Measurements from ENCODE around the gene CTNND2.

CTNND2 gene

DNA sequence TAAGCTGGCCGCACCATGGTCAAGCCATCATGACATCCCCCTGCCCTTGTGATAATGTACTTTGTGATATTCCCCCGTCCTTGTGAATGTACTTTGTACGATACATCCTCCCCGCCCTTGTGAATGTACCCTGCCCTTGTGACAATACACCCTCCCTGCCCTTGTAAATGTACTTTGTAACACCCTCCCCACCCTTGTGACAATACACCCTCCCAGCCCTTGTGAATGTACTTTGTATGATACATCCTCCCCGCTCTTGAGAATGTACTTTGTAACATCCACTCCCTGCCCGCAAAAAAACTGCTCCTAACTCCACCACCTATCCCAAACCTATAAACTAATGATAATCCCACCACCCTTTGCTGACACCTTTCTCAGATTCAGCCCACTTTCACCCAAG lies 313.8 kb downstream of the CTNND2 start:
- no peak for DNase-seq

DNA sequence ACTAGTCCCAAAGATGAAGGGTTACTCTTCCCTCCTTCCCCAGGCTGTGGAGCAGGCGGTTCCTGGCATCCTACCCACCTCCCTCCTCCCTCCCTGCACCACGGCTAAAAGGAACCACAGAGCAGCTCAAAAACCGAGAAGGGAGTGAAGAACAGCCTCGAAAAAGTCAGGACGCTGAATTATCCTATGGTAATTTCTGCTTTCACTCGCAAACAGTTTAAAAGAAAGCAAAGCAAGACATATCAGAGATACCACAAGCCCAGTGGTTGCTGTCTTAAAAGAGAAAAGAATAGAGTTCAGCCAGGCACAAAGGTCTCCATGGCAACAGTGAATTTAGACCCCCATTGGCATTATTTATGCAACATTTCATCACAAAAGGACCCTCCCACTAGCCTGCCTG lies 315.4 kb downstream of the CTNND2 start:
- DNase-seq = peak; percentile 63

DNA sequence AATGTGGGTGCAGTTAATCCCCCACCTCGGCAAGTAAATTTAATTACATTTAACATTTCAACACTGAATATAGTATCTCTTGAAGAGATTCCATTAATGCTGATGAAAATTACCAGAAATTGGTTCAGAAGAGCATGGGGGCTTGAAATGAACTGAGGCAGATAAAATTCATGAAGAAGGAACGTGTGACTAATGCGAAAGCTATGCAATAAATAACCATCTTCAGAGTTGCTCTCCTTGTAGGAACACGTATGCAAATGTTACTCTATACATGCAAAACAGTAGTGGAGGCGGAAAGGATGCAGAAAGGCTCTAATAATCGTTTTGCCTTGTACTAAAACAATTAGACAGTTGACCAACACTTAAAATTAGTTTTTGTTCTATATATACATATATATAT lies 320.2 kb downstream of the CTNND2 start:
- no peak for DNase-seq

DNA sequence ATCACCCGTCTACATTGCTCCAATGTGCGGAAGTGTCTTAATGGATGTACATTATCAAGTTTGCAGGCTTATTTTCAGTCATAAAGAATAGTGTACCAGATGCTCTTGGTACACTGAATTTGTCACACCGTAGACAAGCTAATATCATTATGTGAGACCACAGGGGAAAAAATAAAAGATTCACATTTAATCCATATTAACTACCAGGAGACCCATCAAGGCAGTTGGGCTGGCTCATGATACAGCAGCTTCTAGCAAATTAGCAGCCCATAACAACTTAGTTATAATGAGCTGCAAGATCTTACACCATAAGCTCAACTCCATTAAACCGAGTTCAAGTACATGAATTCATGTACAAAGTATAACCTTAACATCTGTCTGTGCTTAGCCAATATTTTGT lies 324.9 kb downstream of the CTNND2 start:
- no peak for DNase-seq

DNA sequence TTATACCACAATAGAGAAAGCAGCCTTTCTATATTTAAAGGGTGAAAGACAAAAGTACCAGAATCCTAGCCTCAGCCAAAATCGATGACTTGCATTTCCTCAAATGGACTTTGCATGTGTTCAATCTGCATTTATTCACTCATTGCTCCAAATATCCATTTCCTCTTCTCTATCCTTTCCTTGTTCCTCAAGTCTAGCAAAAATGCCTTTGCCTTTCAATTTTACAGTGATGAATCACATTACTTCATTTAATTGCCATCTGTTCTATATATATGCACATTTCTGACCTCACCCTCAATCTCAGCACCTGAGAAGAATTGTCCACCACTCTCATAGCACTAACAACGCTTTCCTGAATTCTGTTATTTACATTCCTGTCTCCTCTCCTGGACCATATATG lies 329.5 kb downstream of the CTNND2 start:
- DNase-seq = no peak

DNA sequence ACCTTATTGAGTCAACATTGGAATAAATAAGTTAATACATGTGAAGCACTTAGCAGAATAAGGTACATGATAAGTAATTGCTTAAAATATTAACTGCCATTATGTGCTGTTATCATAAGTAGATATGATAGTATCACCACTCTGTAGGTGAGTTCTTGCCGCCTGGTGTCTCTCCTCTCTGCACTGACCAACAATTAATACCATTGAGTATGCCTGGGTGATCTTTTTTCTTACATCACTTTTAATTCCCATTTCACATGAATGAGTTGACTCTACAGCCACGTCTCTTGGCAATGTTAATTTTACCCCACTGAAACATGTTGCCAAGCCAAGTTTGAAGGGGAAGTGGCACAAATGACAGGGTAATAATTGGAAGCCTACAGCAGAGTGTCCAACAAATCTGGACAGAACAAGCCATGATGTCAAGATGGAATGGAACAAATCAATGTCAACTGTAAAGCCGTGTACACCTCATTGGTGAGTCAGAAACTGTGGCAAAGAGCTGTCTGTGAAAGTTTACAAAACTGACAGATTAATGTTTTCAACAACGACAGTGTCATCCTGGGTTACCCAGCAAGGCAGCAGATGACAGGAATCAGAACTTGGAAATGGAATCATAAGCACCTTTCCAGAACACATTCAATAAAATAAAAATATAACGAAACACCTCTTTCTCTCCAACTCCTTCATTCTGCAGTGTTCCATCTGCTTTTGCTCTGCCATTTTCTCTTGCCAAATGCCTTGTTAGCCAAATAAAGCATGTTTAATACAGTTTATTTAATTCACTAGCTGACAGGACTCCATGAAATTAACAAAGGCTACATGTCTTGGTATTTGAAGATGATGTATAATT lies 330.9 kb downstream of the CTNND2 start:
- no peak for DNase-seq

DNA sequence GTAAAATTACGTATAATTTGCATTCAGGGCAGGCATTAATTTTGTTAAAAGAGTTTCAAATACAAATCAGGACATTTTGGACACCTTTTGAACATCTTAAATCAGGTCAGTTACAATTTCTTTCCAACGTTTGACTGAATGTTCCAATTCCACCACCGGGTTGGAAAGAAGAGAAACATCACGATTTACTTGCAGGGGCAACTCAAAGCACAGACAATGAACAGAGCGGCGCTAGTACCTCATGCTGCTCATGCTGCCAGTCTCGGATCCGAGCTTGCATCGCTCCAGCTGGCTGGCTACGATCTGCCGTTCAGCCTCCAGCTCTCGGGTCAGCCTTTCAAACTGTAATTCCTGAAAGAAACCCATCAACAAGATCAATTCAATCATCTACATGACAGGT lies 339.5 kb downstream of the CTNND2 start:
- no peak for DNase-seq

DNA sequence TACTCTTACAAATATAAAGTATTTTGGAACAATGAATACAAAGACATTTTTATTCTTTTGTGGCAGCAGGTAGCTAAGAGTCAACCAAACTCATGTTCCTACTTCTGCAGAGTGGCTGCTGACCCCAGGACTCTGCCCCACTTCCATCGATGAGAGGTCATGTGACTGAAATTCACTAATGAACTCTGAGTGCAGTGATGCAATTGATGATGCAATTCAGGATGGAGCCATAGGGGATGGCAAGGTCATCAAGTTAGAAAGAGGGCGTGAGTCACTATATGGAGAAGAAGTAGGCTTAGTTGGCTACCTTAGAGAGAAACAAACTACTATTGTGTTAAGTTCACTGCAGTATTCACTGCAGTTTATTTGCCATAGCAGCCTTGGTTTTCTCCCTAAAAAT lies 340.4 kb downstream of the CTNND2 start:
- DNase-seq = no peak

DNA sequence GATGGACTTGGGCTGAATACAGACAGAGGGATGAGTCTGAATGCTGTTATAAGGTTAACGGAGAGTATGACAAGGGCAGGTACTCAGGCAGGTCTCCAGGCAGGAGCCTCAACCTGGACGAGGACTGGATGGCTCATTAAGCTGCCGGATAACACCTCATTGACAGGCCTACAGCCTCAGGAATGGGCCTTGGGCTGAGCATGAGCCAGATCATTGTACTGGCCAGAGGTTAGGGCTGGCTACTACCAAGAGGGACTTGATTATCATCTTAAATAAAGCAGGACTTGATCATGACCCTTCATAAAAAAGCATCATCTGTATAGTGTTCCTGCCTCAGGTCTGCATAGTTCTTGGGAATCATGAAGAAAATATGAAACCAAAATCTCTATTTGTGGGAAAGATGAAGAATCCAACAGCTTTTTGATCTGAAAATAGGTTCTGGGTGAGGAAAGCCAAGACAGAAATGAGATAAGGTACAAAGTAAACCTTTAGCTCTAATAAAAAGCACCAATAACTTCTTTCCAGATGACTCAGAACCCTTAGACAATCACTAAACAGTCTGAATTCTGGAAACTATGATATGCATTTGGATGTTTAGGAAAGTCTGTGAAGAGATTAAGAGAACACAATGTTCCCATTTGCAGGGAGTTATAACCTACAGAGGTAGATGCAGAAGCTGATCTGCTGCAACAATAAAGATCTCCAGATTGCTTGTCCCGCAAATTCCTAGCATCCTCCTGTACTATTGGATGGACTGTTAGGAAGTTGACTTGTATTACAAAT lies 343.1 kb downstream of the CTNND2 start:
- DNase-seq = no peak

DNA sequence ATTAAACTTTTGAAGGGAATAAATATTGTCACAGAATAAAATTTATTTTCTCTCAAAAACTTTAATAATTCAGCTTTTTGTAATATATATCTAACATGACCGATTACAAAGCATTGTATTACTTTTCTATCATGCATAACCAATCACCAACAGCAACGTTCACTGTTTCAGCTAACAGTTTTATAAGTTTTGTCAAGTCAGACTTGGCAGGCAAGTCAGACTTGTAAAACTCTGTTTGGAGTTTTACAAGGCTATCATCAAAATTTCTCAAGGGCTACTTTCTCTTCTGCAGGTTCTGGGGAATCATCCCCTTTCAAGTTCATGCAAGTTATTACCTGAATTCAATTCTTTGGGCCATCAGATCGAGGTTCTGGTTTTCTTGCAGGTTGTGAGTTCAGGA lies 347.2 kb downstream of the CTNND2 start:
- DNase-seq = no peak

DNA sequence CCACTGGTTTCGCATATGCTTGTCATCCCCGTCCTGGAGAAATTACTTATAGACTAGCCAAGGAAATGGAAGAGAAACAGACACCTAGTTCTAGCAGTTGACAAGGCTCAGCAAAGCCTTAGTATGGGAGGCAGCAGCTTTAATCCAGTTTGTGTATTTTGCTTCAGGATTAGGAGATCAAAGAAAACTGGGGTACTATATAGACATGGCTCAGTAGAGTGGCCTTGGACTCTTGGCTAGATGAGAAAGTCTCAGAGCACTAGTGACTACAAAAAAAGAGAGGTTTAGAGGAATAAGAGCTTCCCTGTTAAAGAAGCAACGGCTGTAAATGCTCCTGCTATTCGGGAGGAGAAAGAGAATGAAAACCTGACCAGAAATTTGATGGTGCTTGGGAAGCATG lies 349.1 kb downstream of the CTNND2 start:
- DNase-seq = no peak

DNA sequence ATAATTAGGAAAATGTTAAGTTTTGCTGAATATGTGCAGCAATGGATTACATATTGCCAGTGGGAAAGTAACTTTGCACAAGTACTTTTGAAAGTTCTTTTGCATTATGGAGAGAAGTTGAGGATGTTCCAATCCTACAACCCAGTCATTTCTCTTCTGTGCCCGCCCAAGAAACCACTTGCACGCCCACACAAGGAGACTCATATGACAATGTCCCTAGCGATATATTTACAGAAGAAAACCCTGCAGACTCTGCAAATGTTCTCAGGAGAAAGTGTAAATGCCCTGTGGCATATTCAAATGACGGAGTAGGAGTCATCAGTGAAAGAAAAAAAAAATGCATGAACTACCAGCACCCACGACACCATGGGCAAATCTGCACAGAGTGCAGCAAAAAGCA lies 356.5 kb downstream of the CTNND2 start:
- DNase-seq = no peak

DNA sequence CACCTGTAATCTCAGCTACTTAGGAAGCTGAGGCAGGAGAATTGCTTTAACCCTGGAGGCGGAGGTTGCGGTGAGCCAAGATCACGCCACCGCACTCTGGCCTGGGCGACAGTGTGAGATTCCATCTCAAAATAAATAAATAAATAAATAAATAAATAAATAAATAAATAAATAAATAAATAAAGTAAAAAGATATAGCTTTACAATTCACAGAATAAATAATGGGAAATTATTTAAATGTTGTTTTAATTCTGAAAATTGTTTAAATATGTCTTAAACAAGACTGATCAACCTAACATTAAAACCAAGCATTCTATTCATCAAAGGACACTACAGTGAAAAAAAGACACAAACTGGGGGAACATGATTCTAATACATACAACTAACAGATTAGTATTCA lies 357.1 kb downstream of the CTNND2 start:
- DNase-seq = no peak

DNA sequence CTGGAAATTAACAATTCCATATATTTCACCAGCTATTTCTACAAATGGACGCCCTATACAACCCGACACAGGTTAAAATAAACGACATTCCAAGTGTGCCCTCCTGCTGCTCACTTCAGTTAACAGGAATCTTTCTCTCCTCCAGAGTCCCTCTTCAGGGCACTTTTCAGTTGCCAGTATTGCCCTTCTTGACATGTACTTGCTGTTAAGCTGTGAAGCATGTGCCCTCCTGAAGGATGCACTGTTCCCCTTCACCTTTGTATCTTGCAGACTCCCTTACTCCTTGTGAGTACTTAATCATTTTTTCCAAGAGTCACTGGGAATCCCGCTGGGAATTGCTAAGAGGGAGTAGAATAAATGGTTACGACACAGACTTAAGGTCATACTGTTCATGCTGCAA lies 364.1 kb downstream of the CTNND2 start:
- no peak for DNase-seq

DNA sequence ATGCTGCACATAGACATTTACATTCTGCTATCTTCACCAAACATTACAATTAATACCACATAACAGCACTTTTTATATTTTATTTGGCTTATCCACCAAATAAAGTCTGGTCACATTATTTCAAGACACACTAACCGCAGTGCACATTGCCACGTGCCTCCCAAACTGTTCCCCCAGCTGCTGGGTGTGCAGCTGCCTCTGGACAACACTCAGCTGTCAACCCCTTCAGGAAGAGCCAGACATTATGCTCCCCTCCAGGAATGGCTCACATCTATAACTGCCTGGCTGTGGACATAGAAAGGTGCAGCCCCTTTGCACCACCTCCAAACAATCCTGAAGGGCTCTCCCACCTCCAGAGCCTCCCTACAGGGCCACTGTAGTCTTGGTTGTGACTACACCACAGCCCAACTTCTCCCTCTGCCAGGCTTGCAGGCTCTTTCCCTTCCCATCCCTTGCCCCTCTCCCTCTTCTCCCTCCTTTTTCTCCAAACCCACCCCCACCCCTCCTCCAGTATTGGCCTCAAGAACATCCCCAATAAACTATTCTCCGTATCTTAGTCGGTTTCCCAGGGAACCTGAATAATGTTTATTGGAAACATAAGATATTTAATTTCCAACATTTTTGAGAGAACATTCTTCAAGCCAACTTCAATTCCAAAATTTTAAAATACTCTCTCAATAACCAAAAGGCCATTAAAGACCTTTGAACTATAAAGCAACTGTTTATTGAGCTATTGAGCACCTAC lies 372.3 kb downstream of the CTNND2 start:
- no peak for DNase-seq

DNA sequence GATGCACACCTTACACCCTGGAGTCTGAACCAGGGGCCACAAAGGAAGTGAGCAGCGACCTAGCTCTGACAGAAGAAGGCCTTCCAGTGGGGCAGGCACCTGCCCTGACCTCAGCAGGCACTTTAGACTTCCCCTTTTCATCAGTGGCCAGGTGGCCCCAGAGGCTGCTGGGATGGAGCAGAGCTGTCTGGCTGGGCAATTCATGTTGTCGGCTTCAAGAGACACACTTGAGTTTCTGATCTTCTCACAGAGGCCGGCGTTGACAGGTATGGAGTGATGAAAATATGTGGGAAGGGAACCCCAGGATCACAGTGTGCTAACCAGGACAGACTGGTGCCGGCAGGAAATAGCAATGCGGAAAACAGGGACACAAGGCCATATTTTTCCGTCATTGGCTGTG lies 375.5 kb downstream of the CTNND2 start:
- no peak for DNase-seq

DNA sequence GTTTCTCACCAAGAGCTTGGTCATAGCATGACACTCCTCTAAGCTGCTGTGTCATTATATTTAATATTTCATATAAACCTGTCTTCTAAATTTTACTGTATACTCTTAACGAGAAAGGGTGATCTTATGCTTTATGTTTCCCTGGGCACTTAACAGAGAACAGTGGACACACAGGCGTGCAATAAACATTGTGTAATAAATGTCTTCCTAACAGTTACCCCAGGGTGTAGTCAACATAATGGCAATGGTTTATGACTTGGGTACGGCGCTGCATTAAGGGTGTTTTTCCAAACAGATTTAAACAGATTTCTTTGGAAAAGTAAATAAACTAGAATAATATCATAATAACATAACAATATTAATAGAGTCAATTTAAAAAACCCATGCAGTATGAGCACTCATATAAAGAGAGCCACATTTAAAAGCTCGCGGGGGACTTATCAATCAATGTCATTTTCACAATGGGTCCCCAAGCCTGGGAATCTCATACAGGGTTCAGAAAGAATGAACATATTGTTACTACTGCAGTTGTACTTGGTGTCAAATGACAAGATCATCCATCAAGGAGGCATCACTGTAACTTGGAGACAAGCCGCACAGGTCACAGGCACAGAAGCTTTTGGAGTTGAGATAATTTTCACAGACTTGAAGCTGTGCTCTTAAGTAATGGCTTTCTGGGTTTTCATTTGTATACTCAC lies 376.4 kb downstream of the CTNND2 start:
- DNase-seq = peak; percentile 92

DNA sequence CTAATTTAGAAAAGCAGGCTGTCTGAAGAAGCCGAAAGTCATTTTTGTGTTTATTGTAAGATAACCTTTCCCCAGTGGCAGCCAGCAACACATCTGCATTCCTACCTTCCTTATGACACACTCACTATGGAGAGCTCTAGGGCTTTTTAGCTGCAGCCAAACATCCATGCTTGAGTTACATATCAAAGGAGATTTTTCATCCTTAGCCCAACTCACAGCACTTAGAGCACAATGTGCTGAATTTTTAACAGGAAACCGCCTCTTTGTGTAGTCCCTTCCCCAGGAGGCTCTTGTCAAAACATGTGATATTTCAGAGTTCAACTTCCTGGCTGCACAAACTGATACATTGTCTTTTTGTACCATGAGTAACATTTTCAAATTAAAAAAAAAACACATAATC lies 379.2 kb downstream of the CTNND2 start:
- peak; percentile 13 for DNase-seq

DNA sequence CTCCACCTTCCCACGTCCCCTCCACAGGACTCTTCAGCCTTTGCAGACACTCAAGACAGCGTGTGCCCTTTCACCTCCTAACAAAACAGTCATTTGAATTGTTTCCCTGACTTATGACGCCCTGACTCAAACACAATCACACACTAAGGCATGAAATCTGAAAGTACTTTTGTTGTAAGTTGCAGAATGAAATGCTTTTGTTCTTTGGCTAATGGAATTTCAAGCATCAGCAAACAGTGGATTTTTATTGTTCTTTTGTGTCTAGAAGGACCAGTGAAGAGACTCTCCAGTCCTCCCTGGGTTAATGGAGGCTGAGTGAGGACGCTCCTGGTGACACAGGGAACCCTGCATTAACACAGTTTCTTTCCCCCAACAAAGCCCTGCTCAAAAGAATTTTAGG lies 380.1 kb downstream of the CTNND2 start:
- DNase-seq = no peak

DNA sequence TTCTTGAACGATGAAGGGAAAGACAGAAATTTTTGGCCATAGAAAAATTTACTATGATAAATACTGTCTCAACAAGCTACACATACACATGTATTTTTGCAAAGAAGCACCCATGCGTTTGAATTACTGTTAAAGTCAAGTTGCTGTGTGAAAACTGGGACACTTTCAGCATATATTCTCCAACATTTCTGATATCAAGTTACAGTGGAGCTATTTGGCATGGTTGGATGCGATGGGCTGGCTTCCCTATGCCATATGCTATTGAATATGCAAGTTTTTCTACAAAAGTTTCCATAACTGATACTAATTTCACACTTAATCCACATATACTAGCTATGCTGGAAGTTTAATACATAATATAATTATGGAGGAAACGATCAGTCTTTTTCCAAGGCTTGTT lies 381.4 kb downstream of the CTNND2 start:
- DNase-seq = no peak

DNA sequence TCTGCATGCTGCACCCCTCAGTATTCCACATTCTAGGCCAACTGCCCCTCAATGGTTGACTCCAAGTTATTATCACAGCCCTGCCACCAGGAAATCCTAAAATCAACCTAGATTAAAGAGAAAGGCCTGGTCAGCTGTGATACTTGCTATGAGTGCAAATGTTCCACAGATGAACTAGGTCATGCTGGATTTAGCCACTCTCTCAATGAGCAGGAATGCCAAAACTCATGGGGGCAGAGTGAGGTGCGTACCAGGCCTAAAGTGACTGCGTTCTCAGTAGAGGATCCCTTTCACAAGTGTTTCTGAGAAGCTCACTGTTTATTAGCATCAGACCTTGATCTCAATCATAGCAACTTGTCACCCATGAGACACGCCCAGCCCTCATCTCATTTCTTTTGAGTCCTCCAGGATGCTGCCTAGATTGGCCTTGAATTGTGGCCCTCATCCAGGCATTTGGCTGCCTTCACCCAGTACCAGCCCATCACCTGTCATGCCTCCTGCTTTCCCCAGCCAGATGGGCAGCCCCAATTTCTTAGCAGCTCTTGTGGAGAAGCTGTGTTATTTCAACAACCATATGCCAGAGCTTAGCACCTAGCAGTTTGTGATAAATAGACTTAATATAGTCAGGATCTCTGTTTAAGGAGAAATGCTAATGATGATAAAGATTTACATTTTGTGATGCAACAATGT lies 383.9 kb downstream of the CTNND2 start:
- DNase-seq = no peak

DNA sequence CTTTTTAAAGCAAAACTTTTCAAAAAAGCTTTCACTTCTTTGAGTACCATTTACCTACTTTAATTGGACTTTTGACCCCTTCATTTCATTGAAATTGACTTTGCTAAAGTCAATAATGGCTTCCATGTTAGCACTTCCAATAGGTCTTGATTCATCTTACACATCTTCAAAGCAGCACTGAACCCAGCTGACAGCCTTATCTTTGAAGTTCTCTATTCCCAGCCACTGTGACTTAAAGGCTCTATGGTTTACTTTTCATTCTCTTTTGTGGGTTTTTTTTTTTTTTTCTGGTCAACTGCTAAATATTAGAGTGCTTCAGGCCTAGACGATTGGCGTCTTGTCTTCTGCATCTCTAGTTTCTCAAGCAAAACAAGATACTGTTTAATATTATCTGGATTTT lies 385.0 kb downstream of the CTNND2 start:
- DNase-seq = no peak

DNA sequence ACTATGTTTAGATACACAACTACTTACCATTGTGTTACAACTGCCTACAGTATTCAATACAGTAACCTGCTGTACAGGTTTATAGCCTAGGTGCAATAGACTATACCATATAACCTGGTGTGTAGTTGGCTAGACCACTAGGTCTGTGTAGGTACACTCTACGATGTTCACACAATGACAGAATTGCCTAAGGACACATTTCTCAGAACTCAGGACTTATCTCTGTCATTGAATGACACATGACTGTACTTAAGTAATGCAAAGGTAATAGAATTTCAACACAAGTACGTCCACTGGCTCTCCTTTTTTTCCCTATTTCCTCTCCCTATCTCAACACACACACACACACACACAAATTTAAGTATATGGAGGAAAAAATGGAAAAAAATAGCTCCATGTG lies 385.6 kb downstream of the CTNND2 start:
- DNase-seq = no peak

Measured in NCI-H69 (cell line).